NCI-H2029 (cell line): ENCODE results near the gene SLC7A10.
"Not testable (repeated sequence)": the region's sequence is repeated elsewhere in the genome, so short reads cannot be mapped to it uniquely, and the experiment has no call there.

Experiments
- DNase-seq: peaks from one replicate; lab custom pipeline; 2025; lab: John Stamatoyannopoulos, UW

The SLC7A10 gene

GRCh38 chr19:33238481-33239149, 13.0 kb upstream of the SLC7A10 start:
- DNase-seq, result no peak

GRCh38 chr19:33236696-33237390, 11.2 kb upstream of the SLC7A10 start:
- DNase-seq, result no peak

GRCh38 chr19:33235996-33236350, 10.3 kb upstream of the SLC7A10 start:
- no peak for DNase-seq

- peak; percentile 61 for DNase-seq
These were observed 9.8 kb upstream of the SLC7A10 start for GRCh38 chr19:33235269-33235995.

- no peak for DNase-seq
These were observed 9.1 kb upstream of the SLC7A10 start for GRCh38 chr19:33234736-33235135.

- DNase-seq, result no peak
These were observed 8.4 kb upstream of the SLC7A10 start for GRCh38 chr19:33234092-33234491.

- no peak for DNase-seq
These were observed 7.6 kb upstream of the SLC7A10 start for GRCh38 chr19:33233056-33233873.

- DNase-seq, result no peak
These were observed 7.0 kb upstream of the SLC7A10 start for GRCh38 chr19:33232656-33233055.

GRCh38 chr19:33231511-33231910, 5.9 kb upstream of the SLC7A10 start:
- no peak for DNase-seq

- no peak for DNase-seq
These were observed 4.3 kb upstream of the SLC7A10 start for GRCh38 chr19:33229962-33230361.

GRCh38 chr19:33227870-33228599, 2.4 kb upstream of the SLC7A10 start:
- no peak for DNase-seq

- DNase-seq, result no peak
These were observed 1.6 kb upstream of the SLC7A10 start for GRCh38 chr19:33227242-33227650.

- DNase-seq, result peak; percentile 7
These were observed 1.0 kb upstream of the SLC7A10 start for GRCh38 chr19:33226550-33227241.

GRCh38 chr19:33224694-33225457, 774 bp downstream of the SLC7A10 start:
- DNase-seq, result no peak

- not testable (repeated sequence) for DNase-seq
These were observed 3.4 kb downstream of the SLC7A10 start for GRCh38 chr19:33222255-33222654.

- DNase-seq, result no peak
These were observed 4.0 kb downstream of the SLC7A10 start for GRCh38 chr19:33221638-33222037.

- DNase-seq, result no peak
These were observed 4.9 kb downstream of the SLC7A10 start for GRCh38 chr19:33220735-33221134.

GRCh38 chr19:33220115-33220514, 5.5 kb downstream of the SLC7A10 start:
- DNase-seq, result no peak

- no peak for DNase-seq
These were observed 6.3 kb downstream of the SLC7A10 start for GRCh38 chr19:33219261-33219815.

GRCh38 chr19:33217881-33218280, 7.8 kb downstream of the SLC7A10 start:
- no peak for DNase-seq
